A549 (cell line): Measurements from ENCODE around the gene MRPL51. TPM values are rescaled to one million over a fixed set of nuclear protein-coding genes. Genes with fewer than 3 reads are reported as not detected.

Experiments used
- ATAC-seq, 2 experiments: fragments of 200-7000 bp in 1 of 2; fragments of >200 bp in 1 of 2; cut with Nextera tagmentation in 1 of 2; cut with Tn5 transposase in 1 of 2; 3 replicates each; pipeline versions ENCODE4 v1.8.0 to v1.9.1; 2018 to 2020; ENCODE audit warnings: mild to moderate bottlenecking in 1 of 2, moderate library complexity in 1 of 2
- CTCF ChIA-PET: fragments of 300-600 bp; sonication (Branson Sonifier 250); formaldehyde crosslinking; extraction: SDS; loops from one replicate; lab custom pipeline; 2021; ENCODE audit warnings: antibody characterized with exemption, inconsistent platforms; lab: Yijun Ruan, JAX
- POLR2A ChIA-PET: fragments of 350-600 bp; formaldehyde crosslinking; extraction: SDS; loops from one replicate; lab custom pipeline; 2021; ENCODE audit warnings: antibody characterized with exemption, inconsistent platforms; lab: Yijun Ruan, JAX
- DNase-seq, 2 experiments: peaks; one replicate each; pipeline versions ENCODE4 v3.0.0 to v3.0.0-alpha.2; 2011 to 2016; ENCODE audit warnings: low read depth in 1 of 2, low spot score in 1 of 2
- FAIRE-seq: peaks from 2 replicates; lab custom pipeline; 2011; peaks lifted over from hg19 to GRCh38; lab: Jason Lieb, UNC
- H3K27ac ChIP-seq, 2 experiments: fragments of >200 bp; sonication (Bioruptor Twin); formaldehyde crosslinking; 3 replicates each; pipeline ENCODE4 v1.5.1; 2016 to 2017
- H3K4me1 ChIP-seq: fragments of >200 bp; sonication (Bioruptor Twin); formaldehyde crosslinking; 3 replicates; pipeline ENCODE4 v1.6.1; 2016
- H3K4me2 ChIP-seq: fragments of >200 bp; sonication (Bioruptor Twin); formaldehyde crosslinking; 3 replicates; pipeline ENCODE4 v1.6.1; 2016
- H3K4me3 ChIP-seq: fragments of >200 bp; sonication (Bioruptor Twin); formaldehyde crosslinking; 3 replicates; pipeline ENCODE4 v1.5.1; 2016
- H3K9me3 ChIP-seq: fragments of >200 bp; sonication (Bioruptor Twin); formaldehyde crosslinking; 3 replicates; pipeline ENCODE4 v1.6.1; 2016
- BCL3 ChIP-seq: fragments of >200 bp; sonication (Bioruptor Twin); formaldehyde crosslinking; IDR thresholded peaks from 3 replicates; pipeline ENCODE4 v1.6.1; 2016
- BHLHE40 ChIP-seq: IDR thresholded peaks from 2 replicates; pipeline ENCODE4 v1.6.1; 2012; ENCODE audit warnings: low read depth, low read length, inconsistent platforms
- CBX8 ChIP-seq: fragments of 200-600 bp; sonication (generic); IDR thresholded peaks from 2 replicates; pipeline ENCODE4 v1.6.1; 2016
- CEBPB ChIP-seq, 2 experiments: fragments of >200 bp in 1 of 2; sonication (Bioruptor Twin) in 1 of 2; formaldehyde crosslinking in 1 of 2; IDR thresholded peaks; 2 replicates each; pipeline ENCODE4 v1.6.1; 2012 to 2016
- E2F6 ChIP-seq: IDR thresholded peaks from 2 replicates; pipeline ENCODE4 v1.6.1; 2012; ENCODE audit warnings: low read depth, borderline replicate concordance
- EHMT2 ChIP-seq: fragments of 200-600 bp; sonication (generic); IDR thresholded peaks from 2 replicates; pipeline ENCODE4 v1.6.1; 2016; ENCODE audit warnings: antibody characterized with exemption, low read depth, mild to moderate bottlenecking, moderate library complexity
- FOSL2 ChIP-seq, 2 experiments: fragments of 450-650 bp in 1 of 2; fragments of >200 bp in 1 of 2; sonication (Bioruptor Twin) in 1 of 2; formaldehyde crosslinking; IDR thresholded peaks; 2 replicates each; pipeline versions ENCODE4 v1.5.0 to v1.6.1; 2016 to 2020; ENCODE audit warnings: mild to moderate bottlenecking in 1 of 2, moderate library complexity in 1 of 2
- HDAC2 ChIP-seq: fragments of 200-600 bp; sonication (generic); IDR thresholded peaks from 2 replicates; pipeline ENCODE4 v1.6.1; 2016
- HOXB13 ChIP-seq: fragments of 250-450 bp; sonication (Bioruptor Pico); IDR thresholded peaks from 2 replicates; pipeline ENCODE4 v1.5.0; 2020; ENCODE audit warnings: low read depth, mild to moderate bottlenecking, moderate library complexity
- JUN ChIP-seq, 2 experiments: fragments of >200 bp; sonication (Bioruptor Twin); formaldehyde crosslinking; IDR thresholded peaks; 2 replicates in 1 of 2; 3 replicates in 1 of 2; pipeline ENCODE4 v1.6.1; 2016 to 2017
- MAFK ChIP-seq: fragments of 450-650 bp; IDR thresholded peaks from 2 replicates; pipeline ENCODE4 v1.6.1; 2014; ENCODE audit not compliant: partially characterized antibody
- MYC ChIP-seq: IDR thresholded peaks from 2 replicates; pipeline ENCODE4 v1.6.1; 2012; ENCODE audit warnings: mild to moderate bottlenecking, inconsistent platforms, low read length, improper control_type of control experiment, borderline replicate concordance
- NR3C1 ChIP-seq: fragments of >200 bp; sonication (Bioruptor Twin); formaldehyde crosslinking; IDR thresholded peaks from 3 replicates; pipeline ENCODE4 v1.6.1; 2017
- PBX3 ChIP-seq: IDR thresholded peaks from 2 replicates; pipeline ENCODE4 v1.6.1; 2012
- PHF8 ChIP-seq: fragments of 200-600 bp; sonication (generic); IDR thresholded peaks from 2 replicates; pipeline ENCODE4 v1.6.1; 2016; ENCODE audit warnings: low read depth, mild to moderate bottlenecking, antibody characterized with exemption, moderate library complexity, borderline replicate concordance
- POLR2A ChIP-seq: IDR thresholded peaks from 2 replicates; pipeline ENCODE4 v1.6.1; 2012; ENCODE audit warnings: mild to moderate bottlenecking, low read length
- POLR2AphosphoS2 ChIP-seq: conservative IDR thresholded peaks from 2 replicates; pipeline ENCODE4 v1.6.1; 2012; ENCODE audit warnings: low read length, improper control_type of control experiment, inconsistent platforms
- RARB ChIP-seq: fragments of 250-450 bp; sonication (Bioruptor Pico); IDR thresholded peaks from 2 replicates; pipeline ENCODE4 v1.8.0; 2021; ENCODE audit warnings: mild to moderate bottlenecking, moderate library complexity
- SMC3 ChIP-seq: fragments of >200 bp; sonication (Bioruptor Twin); formaldehyde crosslinking; IDR thresholded peaks from 3 replicates; pipeline ENCODE4 v1.6.1; 2018; ENCODE audit warnings: inconsistent platforms
- TFCP2L1 ChIP-seq: fragments of 250-450 bp; sonication (Bioruptor Pico); IDR thresholded peaks from 2 replicates; pipeline ENCODE4 v1.5.0; 2021; ENCODE audit warnings: mild to moderate bottlenecking
- ZNF302 ChIP-seq: fragments of 250-450 bp; sonication (Bioruptor Pico); IDR thresholded peaks from 2 replicates; pipeline ENCODE4 v1.9.0; 2021; ENCODE audit warnings: inconsistent platforms, mild to moderate bottlenecking, moderate library complexity
- WGBS: methylation state at CpG from one replicate; pipeline ENCODE4 v1.1.6; 2017; ENCODE audit errors: missing lambda C conversion rate; 5-methylcytosine and 5-hydroxymethylcytosine counted together
- polyA plus RNA-seq, 4 experiments: library from polyadenylated mRNA; depleted of rRNA in 3 of 4; stranded (reverse); fragments of >200 nt; fragmentation: RNase III in 1 of 4; extraction: RNeasy Plus Mini Kit Qiagen cat#74134 plus additional on column Dnase treatment in 1 of 4; gene quantifications; 2 replicates in 3 of 4; 3 replicates in 1 of 4; pipeline ENCODE4 v1.2.3, GENCODE V29; 2011 to 2017
- TF ChIP-seq, protein P1 (sequence below): fragments of 200-600 bp; sonication (generic); IDR thresholded peaks from 2 replicates; pipeline ENCODE4 v1.6.1; 2016; ENCODE audit warnings: antibody characterized with exemption, mild to moderate bottlenecking, moderate library complexity
- TF ChIP-seq, protein P2 (sequence below): fragments of >200 bp; sonication (Bioruptor Twin); formaldehyde crosslinking; IDR thresholded peaks from 3 replicates; pipeline ENCODE4 v1.5.1; 2016
- TF ChIP-seq, protein P3 (sequence below): fragments of 250-450 bp; sonication (Bioruptor Pico); IDR thresholded peaks from 2 replicates; pipeline ENCODE4 v1.5.0; 2020; ENCODE audit warnings: low read depth, mild to moderate bottlenecking, moderate library complexity

Gene MRPL51
- polyA plus RNA-seq, 2 of the 4 experiments (the other 2 are of a cell fraction): 272 to 337 TPM

DNA sequence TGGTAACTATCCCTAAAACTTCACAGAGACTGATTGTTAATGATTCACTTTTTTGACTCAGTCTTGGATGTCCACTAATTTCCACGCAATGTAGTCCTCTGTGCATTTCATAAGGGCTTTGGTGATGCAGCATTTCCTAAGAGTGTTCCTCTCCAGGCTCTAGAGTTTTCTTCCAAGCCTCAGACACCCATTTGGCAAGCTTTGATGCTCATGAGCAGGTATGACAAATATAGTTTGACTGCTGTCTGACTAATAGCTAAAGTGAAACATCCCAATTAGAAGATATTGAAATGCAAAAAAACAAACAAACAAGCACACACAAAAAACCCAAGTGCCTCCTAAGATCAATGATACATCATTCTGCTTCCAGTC, 21.1 kb downstream of the MRPL51 start:
- CTCF ChIA-PET: interaction anchor here (1.1 kb wide), 1 partner anchor 21 kb away, joined by 3 read pairs; the partner anchor contains the start of gene MRPL51
- peak in 1 of 2 experiments; percentile 17 for DNase-seq

GRCh38 chr12:6470375-6471163, 22.5 kb downstream of the MRPL51 start, which contains the start of gene VAMP1:
Gene VAMP1 (minus strand): TSS chr12:6470677. CDS start chr12:6470531, 146 bp downstream.
- under 1% methylated on average over 46 of the region's 69 CpGs for WGBS
- TF ChIP-seq BCL3 (peak; percentile 99), HDAC2 (no peak), MAFK (peak; percentile 76), BHLHE40 (no peak), RARB (no peak), MYC (peak; percentile 36; the same call in 1 of the 2 replicates), POLR2AphosphoS2 (no peak), TFCP2L1 (CRISPR knock-in tag) (peak; percentile 89), CBX8 (no peak), E2F6 (no peak), PBX3 (peak; percentile 89), HOXB13 (CRISPR knock-in tag) (no peak), EHMT2 (no peak), PHF8 (peak; percentile 95), POLR2A (peak; percentile 100), SMC3 (0 out of 3 replicates have a peak, but pooled peaks have one; percentile 7), NR3C1 (no peak), JUN (IDR thresholded peaks at IDR 0.05) (peak; percentile 50 to 97; a peak in 4 of 5 replicates), CEBPB (IDR thresholded peaks at IDR 0.05) (peak; percentile 39 to 84; a peak in 3 of 4 replicates), ZNF302 (CRISPR knock-in tag) (no peak)
- TF ChIP-seq, protein P1, sequence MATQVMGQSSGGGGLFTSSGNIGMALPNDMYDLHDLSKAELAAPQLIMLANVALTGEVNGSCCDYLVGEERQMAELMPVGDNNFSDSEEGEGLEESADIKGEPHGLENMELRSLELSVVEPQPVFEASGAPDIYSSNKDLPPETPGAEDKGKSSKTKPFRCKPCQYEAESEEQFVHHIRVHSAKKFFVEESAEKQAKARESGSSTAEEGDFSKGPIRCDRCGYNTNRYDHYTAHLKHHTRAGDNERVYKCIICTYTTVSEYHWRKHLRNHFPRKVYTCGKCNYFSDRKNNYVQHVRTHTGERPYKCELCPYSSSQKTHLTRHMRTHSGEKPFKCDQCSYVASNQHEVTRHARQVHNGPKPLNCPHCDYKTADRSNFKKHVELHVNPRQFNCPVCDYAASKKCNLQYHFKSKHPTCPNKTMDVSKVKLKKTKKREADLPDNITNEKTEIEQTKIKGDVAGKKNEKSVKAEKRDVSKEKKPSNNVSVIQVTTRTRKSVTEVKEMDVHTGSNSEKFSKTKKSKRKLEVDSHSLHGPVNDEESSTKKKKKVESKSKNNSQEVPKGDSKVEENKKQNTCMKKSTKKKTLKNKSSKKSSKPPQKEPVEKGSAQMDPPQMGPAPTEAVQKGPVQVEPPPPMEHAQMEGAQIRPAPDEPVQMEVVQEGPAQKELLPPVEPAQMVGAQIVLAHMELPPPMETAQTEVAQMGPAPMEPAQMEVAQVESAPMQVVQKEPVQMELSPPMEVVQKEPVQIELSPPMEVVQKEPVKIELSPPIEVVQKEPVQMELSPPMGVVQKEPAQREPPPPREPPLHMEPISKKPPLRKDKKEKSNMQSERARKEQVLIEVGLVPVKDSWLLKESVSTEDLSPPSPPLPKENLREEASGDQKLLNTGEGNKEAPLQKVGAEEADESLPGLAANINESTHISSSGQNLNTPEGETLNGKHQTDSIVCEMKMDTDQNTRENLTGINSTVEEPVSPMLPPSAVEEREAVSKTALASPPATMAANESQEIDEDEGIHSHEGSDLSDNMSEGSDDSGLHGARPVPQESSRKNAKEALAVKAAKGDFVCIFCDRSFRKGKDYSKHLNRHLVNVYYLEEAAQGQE: peak; percentile 35; the same call in 1 of the 2 replicates
- TF ChIP-seq, protein P2, sequence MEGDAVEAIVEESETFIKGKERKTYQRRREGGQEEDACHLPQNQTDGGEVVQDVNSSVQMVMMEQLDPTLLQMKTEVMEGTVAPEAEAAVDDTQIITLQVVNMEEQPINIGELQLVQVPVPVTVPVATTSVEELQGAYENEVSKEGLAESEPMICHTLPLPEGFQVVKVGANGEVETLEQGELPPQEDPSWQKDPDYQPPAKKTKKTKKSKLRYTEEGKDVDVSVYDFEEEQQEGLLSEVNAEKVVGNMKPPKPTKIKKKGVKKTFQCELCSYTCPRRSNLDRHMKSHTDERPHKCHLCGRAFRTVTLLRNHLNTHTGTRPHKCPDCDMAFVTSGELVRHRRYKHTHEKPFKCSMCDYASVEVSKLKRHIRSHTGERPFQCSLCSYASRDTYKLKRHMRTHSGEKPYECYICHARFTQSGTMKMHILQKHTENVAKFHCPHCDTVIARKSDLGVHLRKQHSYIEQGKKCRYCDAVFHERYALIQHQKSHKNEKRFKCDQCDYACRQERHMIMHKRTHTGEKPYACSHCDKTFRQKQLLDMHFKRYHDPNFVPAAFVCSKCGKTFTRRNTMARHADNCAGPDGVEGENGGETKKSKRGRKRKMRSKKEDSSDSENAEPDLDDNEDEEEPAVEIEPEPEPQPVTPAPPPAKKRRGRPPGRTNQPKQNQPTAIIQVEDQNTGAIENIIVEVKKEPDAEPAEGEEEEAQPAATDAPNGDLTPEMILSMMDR: no peak
- TF ChIP-seq, protein P3, sequence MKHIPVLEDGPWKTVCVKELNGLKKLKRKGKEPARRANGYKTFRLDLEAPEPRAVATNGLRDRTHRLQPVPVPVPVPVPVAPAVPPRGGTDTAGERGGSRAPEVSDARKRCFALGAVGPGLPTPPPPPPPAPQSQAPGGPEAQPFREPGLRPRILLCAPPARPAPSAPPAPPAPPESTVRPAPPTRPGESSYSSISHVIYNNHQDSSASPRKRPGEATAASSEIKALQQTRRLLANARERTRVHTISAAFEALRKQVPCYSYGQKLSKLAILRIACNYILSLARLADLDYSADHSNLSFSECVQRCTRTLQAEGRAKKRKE (CRISPR knock-in tag): no peak
- TF ChIP-seq, all 56 proteins: peak for 11
- ATAC-seq (peak; percentile 95 to 96), FAIRE-seq (no peak), DNase-seq (peak; percentile 98)
- no peaks in the 10 kb centered on the region for H3K9me3 ChIP-seq
- H3K4me1 ChIP-seq: peaks cover 38% of the 10 kb centered on the region
- ChIA-PET POLR2A (interaction anchor here (0.6 to 2.7 kb wide), 46 partner anchors 8 to 386 kb away, joined by 3 to 42 read pairs (median 4); partner anchors contain the start of genes CD9, COPS7A, GAPDH and LTBR), CTCF (interaction anchor here (0.8 to 4.6 kb wide), 11 partner anchors 13 to 482 kb away, joined by 3 to 33 read pairs (median 4); partner anchors contain the start of gene MRPL51)
- H3K4me2 ChIP-seq: peak within 1 kb of the TSS; percentile 100
- peak within 1 kb of the TSS; percentile 81 to 90 for H3K27ac ChIP-seq
- peak within 1 kb of the TSS; percentile 68 for H3K4me3 ChIP-seq

More for the DNA sequence above, 21.1 kb downstream of the MRPL51 start:
- Histone ChIP-seq H3K4me1 (peaks cover 38% of the 10 kb centered on the region), H3K27ac (no peak overlapping the region), H3K4me3 (no peak overlapping the region), H3K4me2 (peak overlapping the region; percentile 100; the same call in 2 of the 3 replicates), H3K9me3 (no peaks in the 10 kb centered on the region)
- FAIRE-seq (no peak), ATAC-seq (no peak)
- WGBS: 39% methylated on average over 1 of the region's 1 CpG
- TF ChIP-seq MAFK: no peak
- TF ChIP-seq FOSL2 (IDR thresholded peaks at IDR 0.05): no peak
- TF ChIP-seq FOSL2 (CRISPR knock-in tag; IDR thresholded peaks at IDR 0.05): 0 out of 2 replicates have a peak, but pooled peaks have one; percentile 7
- POLR2A ChIA-PET: no interaction called here
